IMR-90 (cell line): ENCODE results near the gene SELENOM.

Experiments used
- BHLHE40 ChIP-seq: fragments of 150-350 bp; IDR thresholded peaks from 2 replicates; pipeline ENCODE4 v1.6.1; 2016; ENCODE audit warnings: mild to moderate bottlenecking, low read depth, low read length
- CEBPB ChIP-seq: IDR thresholded peaks from 2 replicates; pipeline ENCODE4 v1.6.1; 2012; ENCODE audit warnings: low read depth, low read length, improper control_type of control experiment
- MXI1 ChIP-seq: IDR thresholded peaks from 2 replicates; pipeline ENCODE4 v1.6.1; 2012; ENCODE audit warnings: low read depth, mild to moderate bottlenecking, low read length, moderate library complexity, borderline replicate concordance
- POLR2A ChIP-seq: IDR thresholded peaks from 2 replicates; pipeline ENCODE4 v1.6.1; 2012; ENCODE audit warnings: mild to moderate bottlenecking, low read depth, low read length
- RAD21 ChIP-seq: IDR thresholded peaks from 2 replicates; pipeline ENCODE4 v1.6.1; 2012; ENCODE audit warnings: low read length, improper control_type of control experiment
- RFX5 ChIP-seq: IDR thresholded peaks from 2 replicates; pipeline ENCODE4 v1.8.0; 2012; ENCODE audit warnings: low read depth, mild to moderate bottlenecking, low read length, moderate library complexity
- SMC3 ChIP-seq: fragments of 150-350 bp; IDR thresholded peaks from 2 replicates; pipeline ENCODE4 v1.6.1; 2016; ENCODE audit warnings: low read depth, mild to moderate bottlenecking, antibody characterized with exemption, low read length, moderate library complexity
- TF ChIP-seq, protein P1 (sequence below): conservative IDR thresholded peaks from 2 replicates; pipeline ENCODE4 v1.5.1; 2012; ENCODE audit warnings: mild to moderate bottlenecking, low read depth, low read length, improper control_type of control experiment
- TF ChIP-seq, protein P2 (sequence below): fragments of 150-350 bp; IDR thresholded peaks from 2 replicates; pipeline ENCODE4 v1.6.1; 2016; ENCODE audit warnings: low read depth, mild to moderate bottlenecking, low read length, moderate library complexity, borderline replicate concordance

DNA sequence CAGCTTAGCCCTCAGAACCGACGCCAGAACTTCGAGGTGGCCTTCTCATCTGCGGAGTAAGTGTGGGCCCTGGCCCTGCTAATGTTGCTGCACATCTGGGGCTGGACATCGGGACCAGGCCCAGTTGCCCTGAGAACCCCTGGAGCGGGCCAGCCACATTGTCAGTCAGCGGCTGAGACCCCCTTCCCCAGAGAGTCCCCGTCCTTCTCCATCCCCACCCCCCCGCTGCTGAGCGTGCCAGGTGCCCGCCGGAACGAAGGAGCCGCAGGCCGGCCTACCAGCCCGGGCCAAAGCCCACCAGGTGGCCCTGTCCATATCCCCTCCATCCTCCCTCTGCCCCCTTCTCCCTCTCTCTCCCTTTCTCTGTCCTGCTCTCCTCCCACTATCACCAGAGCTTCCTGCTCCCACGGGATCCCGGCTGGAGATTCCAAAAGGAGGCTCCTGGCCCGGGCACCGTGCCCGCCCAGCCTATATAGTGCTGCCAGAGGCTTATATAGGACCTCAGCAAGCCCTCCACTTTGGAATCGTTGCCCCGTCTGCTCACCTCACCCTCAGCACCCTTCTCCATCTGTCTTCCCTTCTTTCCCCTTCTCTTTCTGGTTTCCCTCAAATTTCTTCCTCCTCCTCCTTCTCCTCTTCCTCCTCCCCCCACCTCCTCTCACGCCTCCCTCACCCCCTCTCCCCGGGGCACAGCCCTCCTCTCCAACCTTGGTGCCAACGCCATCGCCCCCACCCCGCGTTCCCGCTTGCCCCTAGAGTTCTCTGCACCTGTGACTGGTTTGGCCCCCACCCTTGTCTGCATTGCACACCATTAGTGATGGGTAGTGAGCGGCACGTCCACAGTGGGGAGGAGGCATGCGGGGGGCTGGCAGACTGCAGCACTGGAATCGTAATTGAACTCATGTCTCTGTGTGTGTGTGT, 7.3 kb downstream of the SELENOM start:
- TF ChIP-seq, protein P1, sequence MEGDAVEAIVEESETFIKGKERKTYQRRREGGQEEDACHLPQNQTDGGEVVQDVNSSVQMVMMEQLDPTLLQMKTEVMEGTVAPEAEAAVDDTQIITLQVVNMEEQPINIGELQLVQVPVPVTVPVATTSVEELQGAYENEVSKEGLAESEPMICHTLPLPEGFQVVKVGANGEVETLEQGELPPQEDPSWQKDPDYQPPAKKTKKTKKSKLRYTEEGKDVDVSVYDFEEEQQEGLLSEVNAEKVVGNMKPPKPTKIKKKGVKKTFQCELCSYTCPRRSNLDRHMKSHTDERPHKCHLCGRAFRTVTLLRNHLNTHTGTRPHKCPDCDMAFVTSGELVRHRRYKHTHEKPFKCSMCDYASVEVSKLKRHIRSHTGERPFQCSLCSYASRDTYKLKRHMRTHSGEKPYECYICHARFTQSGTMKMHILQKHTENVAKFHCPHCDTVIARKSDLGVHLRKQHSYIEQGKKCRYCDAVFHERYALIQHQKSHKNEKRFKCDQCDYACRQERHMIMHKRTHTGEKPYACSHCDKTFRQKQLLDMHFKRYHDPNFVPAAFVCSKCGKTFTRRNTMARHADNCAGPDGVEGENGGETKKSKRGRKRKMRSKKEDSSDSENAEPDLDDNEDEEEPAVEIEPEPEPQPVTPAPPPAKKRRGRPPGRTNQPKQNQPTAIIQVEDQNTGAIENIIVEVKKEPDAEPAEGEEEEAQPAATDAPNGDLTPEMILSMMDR, result no peak
- TF ChIP-seq RAD21 (no peak), POLR2A (no peak), RFX5 (no peak), CEBPB (no peak), BHLHE40 (no peak), SMC3 (no peak), MXI1 (no peak)
- TF ChIP-seq, protein P2, sequence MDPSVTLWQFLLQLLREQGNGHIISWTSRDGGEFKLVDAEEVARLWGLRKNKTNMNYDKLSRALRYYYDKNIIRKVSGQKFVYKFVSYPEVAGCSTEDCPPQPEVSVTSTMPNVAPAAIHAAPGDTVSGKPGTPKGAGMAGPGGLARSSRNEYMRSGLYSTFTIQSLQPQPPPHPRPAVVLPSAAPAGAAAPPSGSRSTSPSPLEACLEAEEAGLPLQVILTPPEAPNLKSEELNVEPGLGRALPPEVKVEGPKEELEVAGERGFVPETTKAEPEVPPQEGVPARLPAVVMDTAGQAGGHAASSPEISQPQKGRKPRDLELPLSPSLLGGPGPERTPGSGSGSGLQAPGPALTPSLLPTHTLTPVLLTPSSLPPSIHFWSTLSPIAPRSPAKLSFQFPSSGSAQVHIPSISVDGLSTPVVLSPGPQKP, result no peak
